ENCODE results near the gene TKFC.

- TF ChIP-seq EP300 (IDR thresholded peaks at IDR 0.05; ENCODE audit: borderline replicate concordance) (no peak), CEBPB (IDR thresholded peaks at IDR 0.05) (no peak), CREB1 (IDR thresholded peaks at IDR 0.05; ENCODE audit: low read depth) (no peak), YY1 (IDR thresholded peaks at IDR 0.05; ENCODE audit: low read depth) (no peak), REST (IDR thresholded peaks at IDR 0.05; ENCODE audit: low read depth) (no peak), TEAD4 (IDR thresholded peaks at IDR 0.05) (no peak), EGR1 (IDR thresholded peaks at IDR 0.05) (no peak), NFIC (IDR thresholded peaks at IDR 0.05) (no peak), RAD21 (IDR thresholded peaks at IDR 0.05; ENCODE audit: low read depth) (no peak), TAF1 (IDR thresholded peaks at IDR 0.05; ENCODE audit: low read depth) (no peak)
- TF ChIP-seq, protein P1, sequence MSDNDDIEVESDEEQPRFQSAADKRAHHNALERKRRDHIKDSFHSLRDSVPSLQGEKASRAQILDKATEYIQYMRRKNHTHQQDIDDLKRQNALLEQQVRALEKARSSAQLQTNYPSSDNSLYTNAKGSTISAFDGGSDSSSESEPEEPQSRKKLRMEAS (IDR thresholded peaks at IDR 0.05), result no peak; the same call in 1 of the 2 replicates
Observed at GRCh38 chr11:61333550-61334433, 764 bp downstream of the TKFC start.

Data from Ishikawa (cell line).